Epithelial cell of esophagus (primary cell): ENCODE data around the gene JADE2.

Experiments used
- DNase-seq: peaks from one replicate; pipeline ENCODE4 v3.0.0; 2010; ENCODE audit warnings: low read depth
- H3K4me3 ChIP-seq: 2 replicates; pipeline ENCODE4 v1.5.1; 2011; ENCODE audit warnings: mild to moderate bottlenecking, low read length, control low read depth
- CTCF ChIP-seq: IDR thresholded peaks from 2 replicates; pipeline ENCODE4 v1.5.1; 2011; ENCODE audit warnings: low read depth, mild to moderate bottlenecking, low read length, control low read depth, inconsistent platforms; ENCODE audit not compliant: insufficient read depth; ENCODE audit errors: missing control alignments

Gene JADE2

GRCh38 chr5:134540747-134541733, 15.6 kb downstream of the JADE2 start:
- no peak for TF ChIP-seq CTCF
- DNase-seq, result no peak
- no peak overlapping the region for H3K4me3 ChIP-seq

- no peak overlapping the region for H3K4me3 ChIP-seq
- TF ChIP-seq CTCF, result no peak
- no peak for DNase-seq
Measured at GRCh38 chr5:134541736-134542376, 16.4 kb downstream of the JADE2 start.

- TF ChIP-seq CTCF, result no peak
- H3K4me3 ChIP-seq, result no peak overlapping the region
- no peak for DNase-seq
Measured at GRCh38 chr5:134543820-134544614, 18.5 kb downstream of the JADE2 start.

- no peak for TF ChIP-seq CTCF
- DNase-seq, result no peak
- no peak overlapping the region for H3K4me3 ChIP-seq
Measured at GRCh38 chr5:134545070-134545868, 19.8 kb downstream of the JADE2 start.

GRCh38 chr5:134547066-134547465, 21.6 kb downstream of the JADE2 start:
- no peak overlapping the region for H3K4me3 ChIP-seq
- TF ChIP-seq CTCF, result no peak
- no peak for DNase-seq

GRCh38 chr5:134547579-134547978, 22.1 kb downstream of the JADE2 start:
- DNase-seq, result peak; percentile 69
- TF ChIP-seq CTCF, result no peak
- H3K4me3 ChIP-seq, result no peak overlapping the region
